Endothelial cell of umbilical vein (primary cell): Measurements from ENCODE around the gene SART1. TPM values are rescaled to one million over a fixed set of nuclear protein-coding genes. Genes with fewer than 3 reads are reported as not detected.

Experiments
- BruUV-seq: library from RNA; stranded (reverse); fragments of 400-500 nt; replicated peaks from 2 replicates; lab custom pipeline; 2021; lab: Mats Ljungman, UMichigan
- CTCF ChIA-PET: fragments of 300-600, 350-600 bp; sonication (Branson Sonifier 250); formaldehyde crosslinking; loops from one replicate; lab custom pipeline; 2021; ENCODE audit warnings: antibody characterized with exemption, inconsistent platforms; lab: Charles Lee
- POLR2A ChIA-PET: fragments of 300-600, 350-600 bp; sonication (Branson Sonifier 250); formaldehyde crosslinking; loops from one replicate; lab custom pipeline; 2021; ENCODE audit warnings: antibody characterized with exemption, inconsistent platforms; lab: Charles Lee
- DNase-seq: peaks from one replicate; pipeline ENCODE4 v3.0.0-alpha.2; 2011; ENCODE audit warnings: low read depth, low spot score
- FAIRE-seq: peaks from 2 replicates; lab custom pipeline; 2011; peaks lifted over from hg19 to GRCh38; lab: Jason Lieb, UNC
- H2AFZ ChIP-seq: 2 replicates; pipeline ENCODE4 v1.6.0; 2012; ENCODE audit warnings: low read depth, low read length, control low read depth, inconsistent platforms
- H3K27ac ChIP-seq: 2 replicates; pipeline ENCODE4 v1.5.1; 2011; ENCODE audit warnings: low read depth, mild to moderate bottlenecking, control low read depth, low read length, moderate library complexity; ENCODE audit not compliant: insufficient read depth
- H3K27me3 ChIP-seq, 2 experiments: 2 replicates each; pipeline versions ENCODE4 v1.6.0 to v1.6.1; 2011; ENCODE audit warnings: low read length in 2 of 2, mixed read lengths in 1 of 2; ENCODE audit not compliant: control insufficient read depth in 2 of 2, insufficient read depth in 2 of 2
- H3K36me3 ChIP-seq, 2 experiments: 2 replicates in 1 of 2; 3 replicates in 1 of 2; pipeline ENCODE4 v1.5.1; 2011; ENCODE audit warnings: low read length in 2 of 2, mild to moderate bottlenecking in 1 of 2, moderate library complexity in 1 of 2; ENCODE audit not compliant: control insufficient read depth in 2 of 2, insufficient read depth in 2 of 2; ENCODE audit errors: extremely low read depth in 1 of 2
- H3K4me1 ChIP-seq: 3 replicates; pipeline ENCODE4 v1.5.1; 2011; ENCODE audit warnings: mild to moderate bottlenecking, low read length; ENCODE audit not compliant: control insufficient read depth, insufficient read depth; ENCODE audit errors: extremely low read depth
- H3K4me2 ChIP-seq: 2 replicates; pipeline ENCODE4 v1.6.1; 2011; ENCODE audit warnings: low read length, control low read depth, mixed read lengths; ENCODE audit not compliant: insufficient read depth
- H3K4me3 ChIP-seq, 3 experiments: fragments of 200-600 bp in 1 of 3; sonication (generic), shearing (Covaris generic) in 1 of 3; replicated peaks in 1 of 3; 2 replicates each; pipeline ENCODE4 v1.5.1; 2011 to 2016; ENCODE audit warnings: control low read depth in 3 of 3, low read length in 3 of 3, mild to moderate bottlenecking in 2 of 3, inconsistent platforms in 1 of 3, low read depth in 1 of 3, moderate library complexity in 1 of 3; ENCODE audit not compliant: insufficient read depth in 1 of 3
- H3K79me2 ChIP-seq: 2 replicates; pipeline ENCODE4 v1.6.0; 2012; ENCODE audit warnings: low read length, inconsistent platforms; ENCODE audit not compliant: control insufficient read depth, insufficient read depth
- H3K9ac ChIP-seq: replicated peaks from 2 replicates; pipeline ENCODE3; 2011; ENCODE audit warnings: low read length, control low read depth; ENCODE audit not compliant: insufficient read depth; ENCODE audit errors: extremely low read depth
- H3K9me1 ChIP-seq: replicated peaks from 3 replicates; pipeline ENCODE4 v1.6.0; 2011; ENCODE audit warnings: mild to moderate bottlenecking, low read length; ENCODE audit not compliant: control insufficient read depth, insufficient read depth; ENCODE audit errors: extremely low read depth
- H3K9me3 ChIP-seq: replicated peaks from 2 replicates; pipeline ENCODE4 v1.5.1; 2012; ENCODE audit warnings: low read length, inconsistent platforms; ENCODE audit not compliant: control insufficient read depth, insufficient read depth
- H4K20me1 ChIP-seq: replicated peaks from 2 replicates; pipeline ENCODE3; 2011; ENCODE audit warnings: mild to moderate bottlenecking, low read length; ENCODE audit not compliant: control insufficient read depth, insufficient read depth; ENCODE audit errors: extremely low read depth
- CTCF ChIP-seq, 2 donors: IDR thresholded peaks; 1 replicate in 1 of 2; 2 replicates in 1 of 2; pipeline ENCODE4 v1.5.1; 2011; ENCODE audit warnings: low read length in 2 of 2, mild to moderate bottlenecking in 2 of 2, moderate library complexity in 2 of 2, control low read depth in 1 of 2, inconsistent platforms in 1 of 2, low read depth in 1 of 2; ENCODE audit not compliant: insufficient read depth in 1 of 2; ENCODE audit errors: extremely low read depth in 1 of 2
- EZH2 ChIP-seq: IDR thresholded peaks from 2 replicates; pipeline ENCODE4 v1.6.1; 2012; ENCODE audit warnings: borderline replicate concordance, low read depth, mild to moderate bottlenecking, moderate library complexity, low read length, inconsistent platforms; ENCODE audit not compliant: severe bottlenecking
- FOS ChIP-seq: IDR thresholded peaks from 2 replicates; pipeline ENCODE4 v1.6.1; 2011; ENCODE audit warnings: mild to moderate bottlenecking, low read length, moderate library complexity, borderline replicate concordance; ENCODE audit not compliant: insufficient read depth
- GATA2 ChIP-seq: IDR thresholded peaks from 2 replicates; pipeline ENCODE4 v1.7.0; 2011; ENCODE audit warnings: low read depth, mild to moderate bottlenecking, moderate library complexity, mixed read lengths, low read length; ENCODE audit not compliant: insufficient read length, insufficient read depth
- JUN ChIP-seq: IDR thresholded peaks from 2 replicates; pipeline ENCODE4 v1.6.1; 2011; ENCODE audit warnings: borderline replicate concordance, low read depth; ENCODE audit not compliant: insufficient read length, insufficient read depth
- MYC ChIP-seq: IDR thresholded peaks from one replicate; pipeline ENCODE4 v1.6.1; 2011; ENCODE audit warnings: mild to moderate bottlenecking, low read depth, low read length
- POLR2A ChIP-seq: IDR thresholded peaks from 2 replicates; pipeline ENCODE4 v1.6.1; 2012; ENCODE audit warnings: low read depth, mild to moderate bottlenecking, control low read depth, low read length
- POLR2AphosphoS5 ChIP-seq: IDR thresholded peaks from 2 replicates; pipeline ENCODE4 v1.6.1; 2012; ENCODE audit warnings: low read depth, mild to moderate bottlenecking, control low read depth, low read length, moderate library complexity; ENCODE audit not compliant: insufficient read depth
- dilution Hi-C: fragments of 300-500 bp; cut with MboI; formaldehyde crosslinking; loops from one replicate; pipeline ENCODE4 v1.15.0; 2019; ENCODE audit warnings: low sequenced_read_pairs; ENCODE audit not compliant: extremely low pct_ligation_motif_present
- intact Hi-C: fragments of 100-400 bp; cut with micrococcal nuclease; formaldehyde crosslinking; loops from one replicate; pipeline ENCODE4 v1.10.0; 2022
- polyA plus RNA-seq, 4 experiments: library from polyadenylated mRNA; depleted of rRNA in 3 of 4; stranded (reverse) in 3 of 4; unstranded in 1 of 4; fragments of >200 nt; gene quantifications; 2 replicates each; pipeline versions ENCODE4 v1.2.1 to v1.2.3, GENCODE V29; 2011 to 2012; ENCODE audit warnings: missing spikeins in 1 of 4
- total RNA-seq: library from RNA; stranded (reverse); gene quantifications from 2 replicates; pipeline ENCODE4 v1.2.3, GENCODE V29; 2021
- TF ChIP-seq, protein P1 (sequence below): IDR thresholded peaks from 2 replicates; pipeline ENCODE4 v1.6.1; 2011; ENCODE audit not compliant: insufficient read depth, insufficient read length

Gene SART1
- total and polyA plus RNA-seq, 2 donors (not counting 3 experiments of a cell fraction or from before 2014, with no cell fraction given) = 21.8 to 62.7 TPM

- intact Hi-C loops = no loop called here
- H3K27me3 ChIP-seq = peaks cover 0 to 1% of the 10 kb centered on the region in 2 experiments
- CTCF ChIA-PET = interaction anchor here (1.4 kb wide), 1 partner anchor 58 kb away, joined by 3 read pairs; no protein-coding TSS in a partner anchor
- FAIRE-seq (no peak), DNase-seq (no peak)
- H3K4me3 ChIP-seq = no peak overlapping the region
- no peak overlapping the region for H3K9ac ChIP-seq
- no peak overlapping the region for H3K27ac ChIP-seq
- BruUV-seq = no TSS peak
- no peak overlapping the region for H2AFZ ChIP-seq
- dilution Hi-C loops = no loop called here
- TF ChIP-seq JUN = no peak
- no peak for TF ChIP-seq POLR2A
- TF ChIP-seq CTCF (IDR thresholded peaks at IDR 0.05; ENCODE audit: extremely low read depth in 1 of 2, insufficient read depth in 1 of 2, low read depth in 1 of 2, low read length in 2 of 2) = no peak
- no peak for TF ChIP-seq EZH2
- TF ChIP-seq MYC = no peak
- TF ChIP-seq GATA2 = no peak
- TF ChIP-seq, protein P1, sequence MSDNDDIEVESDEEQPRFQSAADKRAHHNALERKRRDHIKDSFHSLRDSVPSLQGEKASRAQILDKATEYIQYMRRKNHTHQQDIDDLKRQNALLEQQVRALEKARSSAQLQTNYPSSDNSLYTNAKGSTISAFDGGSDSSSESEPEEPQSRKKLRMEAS = no peak
- no peak for TF ChIP-seq FOS
- no peak for TF ChIP-seq POLR2AphosphoS5
- peaks cover 7% of the 10 kb centered on the region for H3K4me1 ChIP-seq
- no peaks in the 10 kb centered on the region for H3K79me2 ChIP-seq
- POLR2A ChIA-PET = no interaction called here
- no peaks in the 10 kb centered on the region for H3K9me3 ChIP-seq
- H3K9me1 ChIP-seq = no peaks in the 10 kb centered on the region
- no peaks in the 10 kb centered on the region for H3K36me3 ChIP-seq
- no peak overlapping the region for H3K4me2 ChIP-seq
- no peaks in the 10 kb centered on the region for H4K20me1 ChIP-seq
These were observed 19.0 kb upstream of the SART1 start for GRCh38 chr11:65942531-65942930.
